HK-2 (cell line): ENCODE results near the gene MYLK4.

Source experiments
- DNase-seq: peaks from one replicate; pipeline ENCODE4 v3.0.0-alpha.2; 2018; ENCODE audit not compliant: unreplicated experiment

The MYLK4 gene

GRCh38 chr6:2750832-2751231 is at the start of gene MYLK4:
MYLK4 (minus strand) TSS chr6:2750922; CDS start chr6:2749294, 1,628 bp downstream.
- DNase-seq: no peak

DNA sequence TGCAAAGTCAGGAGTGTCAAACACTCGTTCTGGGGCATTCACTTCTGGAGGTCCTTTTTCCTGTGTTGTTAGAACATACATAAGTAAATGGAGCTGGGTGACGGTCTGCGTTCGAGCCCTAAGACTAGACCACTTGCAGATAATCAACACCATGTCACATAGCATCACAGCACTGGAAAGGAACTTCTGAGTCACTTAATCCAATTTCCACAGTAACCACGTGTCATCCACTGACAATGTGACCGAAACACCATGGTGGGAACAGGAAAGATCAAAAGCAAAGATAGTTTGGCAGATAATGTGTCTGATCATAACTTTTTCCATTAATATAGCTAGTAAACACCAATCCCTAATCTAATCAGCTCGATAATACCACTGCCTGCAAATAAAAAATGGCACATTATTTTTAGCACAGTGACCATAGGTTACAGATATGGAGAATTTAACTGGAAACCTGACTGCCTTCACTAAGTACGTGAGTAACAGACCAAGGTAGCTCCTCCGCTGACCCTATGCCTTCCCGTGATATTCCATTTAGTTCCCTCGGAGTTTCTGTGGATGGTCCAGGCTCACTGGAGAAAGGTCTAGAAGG is 49.3 kb upstream of the MYLK4 start:
- DNase-seq: no peak

DNA sequence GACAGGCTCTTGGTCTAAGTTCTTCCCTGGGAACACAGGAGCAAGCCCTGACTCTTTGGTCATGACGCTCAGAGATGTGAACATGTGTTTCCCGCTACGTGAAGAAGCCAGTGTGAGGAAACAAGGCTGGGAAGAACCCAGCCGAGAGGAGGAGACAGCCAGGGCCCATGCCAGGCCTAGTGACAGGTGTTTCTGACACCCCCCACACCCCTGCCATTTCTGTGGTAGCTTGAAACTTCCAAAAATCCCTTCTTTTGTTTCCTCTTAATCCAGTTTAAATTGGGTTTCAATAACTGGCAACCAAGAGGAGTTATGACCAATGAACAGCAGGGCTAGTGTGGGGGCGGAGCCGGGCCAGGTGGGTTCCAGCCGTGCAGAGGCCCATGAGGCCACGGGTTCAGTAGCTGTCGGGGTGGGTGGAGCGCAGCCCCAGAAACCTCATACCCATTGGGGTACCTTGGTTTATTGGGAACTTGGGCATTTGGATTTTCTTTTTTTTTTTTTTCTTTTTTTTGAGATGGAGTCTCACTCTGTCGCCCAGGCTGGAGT is 47.9 kb upstream of the MYLK4 start:
- no peak for DNase-seq

DNA sequence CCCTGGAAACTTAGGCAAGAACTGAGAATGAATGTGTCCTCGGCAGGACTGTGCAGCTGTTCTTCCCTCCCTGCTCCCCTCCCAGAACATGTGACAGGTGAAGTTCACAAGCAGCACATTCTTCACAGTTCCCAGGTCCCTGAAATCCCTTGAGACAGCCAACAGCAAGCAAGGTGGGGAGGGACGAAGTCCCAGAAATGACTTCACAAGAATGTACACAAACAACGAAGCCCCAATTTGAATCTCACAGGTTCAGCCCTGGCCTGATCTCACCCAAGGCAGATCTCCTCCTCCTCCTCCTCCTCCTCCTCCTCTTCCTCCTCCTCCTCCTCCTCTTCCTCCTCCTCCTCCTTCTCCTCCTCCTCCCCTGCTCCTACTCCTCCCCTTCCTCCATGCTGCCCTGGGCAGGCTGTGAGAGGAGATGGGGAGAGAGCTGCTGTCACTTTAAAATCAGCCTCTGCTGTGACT is 46.9 kb upstream of the MYLK4 start:
- no peak for DNase-seq

DNA sequence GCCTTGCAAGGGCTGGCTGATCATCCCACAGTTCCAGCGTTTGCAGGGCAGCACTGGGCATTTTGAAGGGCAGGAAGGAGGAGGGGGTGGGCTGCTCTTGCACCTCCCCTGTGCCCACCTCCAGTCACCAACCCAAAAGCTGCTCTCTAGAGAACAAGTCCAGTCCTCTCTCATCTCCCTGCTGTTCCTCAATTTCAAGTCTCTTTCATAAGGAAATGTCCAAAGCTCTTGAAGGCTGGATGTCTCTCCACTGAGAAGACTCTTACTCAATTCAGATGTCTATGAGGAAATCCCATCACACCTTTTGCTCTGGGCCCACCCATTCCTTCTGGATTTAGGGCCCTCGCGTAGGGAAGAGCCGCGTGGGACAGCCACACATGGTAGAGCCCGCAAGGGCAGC is 46.1 kb upstream of the MYLK4 start:
- DNase-seq: no peak

DNA sequence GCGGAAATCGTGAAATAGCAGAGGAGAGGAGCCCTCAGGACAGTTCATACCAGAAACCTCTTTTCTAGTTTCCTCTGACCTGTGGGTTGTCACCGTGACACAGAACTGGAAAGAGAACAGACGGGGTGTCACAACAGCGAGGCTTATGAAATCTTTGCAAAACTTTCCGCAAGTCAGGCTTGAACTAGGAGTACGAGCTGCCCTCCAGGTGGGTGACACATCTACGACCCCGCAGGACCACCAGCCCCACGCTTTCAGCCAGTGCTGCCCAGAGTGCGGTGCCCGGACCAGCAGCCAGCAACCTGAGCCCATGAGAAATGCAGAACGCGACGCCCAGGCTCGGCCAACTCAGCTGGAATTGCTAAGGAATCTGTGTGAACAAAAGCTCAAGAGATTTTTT is 45.2 kb upstream of the MYLK4 start:
- DNase-seq: no peak

DNA sequence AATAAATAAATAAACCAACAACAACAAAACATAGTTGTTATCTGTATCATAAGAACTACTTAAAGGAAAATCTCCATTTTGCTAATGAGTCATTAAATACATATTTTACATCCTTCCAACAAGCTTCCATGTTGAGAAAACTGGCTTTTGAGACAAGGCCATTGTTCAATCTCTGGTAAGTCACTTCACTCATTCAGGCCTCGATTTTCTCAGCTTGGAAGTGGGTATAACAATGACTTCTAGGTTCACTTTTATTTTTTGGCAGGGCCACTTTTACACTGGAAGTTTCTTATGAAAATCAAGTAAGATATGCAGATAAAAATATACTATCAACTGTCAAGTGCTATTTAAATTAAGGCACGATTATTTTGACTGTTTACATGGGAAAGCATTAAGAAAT is 44.4 kb upstream of the MYLK4 start:
- no peak for DNase-seq

DNA sequence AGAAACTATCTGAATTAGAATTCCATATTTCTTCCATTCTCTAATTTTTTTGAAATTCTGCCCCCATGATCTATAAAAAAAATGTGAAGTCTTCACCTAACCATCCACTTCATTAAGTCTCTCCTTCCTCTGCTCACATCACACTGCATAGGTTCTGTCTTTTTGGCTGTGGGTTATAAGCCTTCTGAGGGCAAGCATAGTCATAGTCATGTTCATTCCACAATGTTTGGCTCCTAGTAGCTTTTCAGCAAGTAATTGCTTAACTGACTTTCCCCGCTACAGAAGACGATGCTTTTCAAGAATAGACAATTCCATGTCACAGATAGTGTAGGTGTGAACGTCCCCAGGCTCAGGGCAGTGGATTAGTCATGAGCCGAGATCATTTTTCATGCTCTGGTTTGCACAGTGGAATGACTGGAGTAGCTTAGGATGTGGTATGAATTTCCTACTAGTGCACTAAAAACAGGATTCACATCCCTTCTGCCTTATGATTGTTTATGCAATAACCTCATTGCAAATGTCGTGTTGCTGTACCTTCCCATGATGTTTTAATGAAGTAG is 43.5 kb upstream of the MYLK4 start:
- no peak for DNase-seq

GRCh38 chr6:2793534-2794151 is 42.9 kb upstream of the MYLK4 start:
- no peak for DNase-seq

DNA sequence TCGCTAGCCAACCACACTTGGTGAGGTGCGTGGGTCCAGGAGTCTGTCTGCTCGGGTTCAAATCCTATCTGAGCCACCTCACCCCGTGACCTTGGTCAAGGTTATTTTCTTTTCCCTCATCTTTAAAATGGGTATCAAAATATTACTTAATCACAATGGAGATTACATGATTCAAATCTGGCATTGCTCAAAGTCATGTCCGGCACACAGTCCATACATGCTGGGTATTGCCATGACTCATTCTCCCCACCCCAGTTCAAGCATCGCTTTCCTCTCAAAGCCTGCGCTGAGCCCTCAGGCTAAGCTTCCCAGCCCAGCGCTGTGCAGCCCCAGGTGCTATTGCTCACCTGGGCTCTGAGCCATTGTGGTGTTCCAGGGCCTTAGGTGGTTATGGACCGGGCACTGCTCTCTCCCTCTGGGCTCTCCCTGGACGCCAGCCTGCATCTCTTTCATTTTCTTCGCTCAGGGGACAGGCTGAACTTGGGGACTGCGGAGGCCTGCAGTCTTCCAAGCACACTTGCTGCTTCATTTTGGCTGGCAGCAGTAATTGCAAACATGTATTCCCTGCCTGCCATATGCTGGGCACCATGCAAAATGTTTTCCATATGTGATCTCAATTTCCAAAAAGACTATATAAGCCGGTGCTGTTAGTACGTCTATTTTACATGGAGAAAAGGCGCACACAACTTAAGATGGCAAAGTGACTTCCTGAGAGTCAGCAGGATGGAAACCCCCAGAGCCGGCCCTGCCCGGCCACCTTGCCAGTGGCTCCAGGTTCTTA is 41.8 kb upstream of the MYLK4 start:
- no peak for DNase-seq

DNA sequence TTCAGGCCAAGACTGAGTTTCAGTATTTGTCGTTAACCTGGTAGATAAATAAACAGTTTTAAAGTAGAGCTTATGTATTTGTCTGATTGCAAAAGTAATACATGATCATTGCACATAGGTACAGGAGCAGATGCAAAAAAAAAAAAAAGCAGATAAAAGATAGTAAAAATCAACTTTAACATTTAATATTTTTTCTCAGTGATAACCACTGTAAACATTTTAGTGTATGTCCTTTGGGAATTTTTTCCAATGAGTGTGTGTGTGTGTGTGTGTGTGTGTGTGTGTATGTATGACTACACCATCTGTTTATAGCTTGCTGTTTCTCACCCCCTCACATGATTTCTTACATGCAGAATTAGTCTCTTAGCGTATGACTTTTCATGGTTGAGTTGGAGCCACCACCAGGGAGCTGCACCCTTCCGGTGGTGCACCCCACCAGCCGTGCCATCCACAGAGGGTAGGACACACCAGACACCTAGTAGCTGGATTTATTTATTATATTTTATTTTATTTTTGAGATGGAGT is 40.8 kb upstream of the MYLK4 start:
- DNase-seq: no peak

DNA sequence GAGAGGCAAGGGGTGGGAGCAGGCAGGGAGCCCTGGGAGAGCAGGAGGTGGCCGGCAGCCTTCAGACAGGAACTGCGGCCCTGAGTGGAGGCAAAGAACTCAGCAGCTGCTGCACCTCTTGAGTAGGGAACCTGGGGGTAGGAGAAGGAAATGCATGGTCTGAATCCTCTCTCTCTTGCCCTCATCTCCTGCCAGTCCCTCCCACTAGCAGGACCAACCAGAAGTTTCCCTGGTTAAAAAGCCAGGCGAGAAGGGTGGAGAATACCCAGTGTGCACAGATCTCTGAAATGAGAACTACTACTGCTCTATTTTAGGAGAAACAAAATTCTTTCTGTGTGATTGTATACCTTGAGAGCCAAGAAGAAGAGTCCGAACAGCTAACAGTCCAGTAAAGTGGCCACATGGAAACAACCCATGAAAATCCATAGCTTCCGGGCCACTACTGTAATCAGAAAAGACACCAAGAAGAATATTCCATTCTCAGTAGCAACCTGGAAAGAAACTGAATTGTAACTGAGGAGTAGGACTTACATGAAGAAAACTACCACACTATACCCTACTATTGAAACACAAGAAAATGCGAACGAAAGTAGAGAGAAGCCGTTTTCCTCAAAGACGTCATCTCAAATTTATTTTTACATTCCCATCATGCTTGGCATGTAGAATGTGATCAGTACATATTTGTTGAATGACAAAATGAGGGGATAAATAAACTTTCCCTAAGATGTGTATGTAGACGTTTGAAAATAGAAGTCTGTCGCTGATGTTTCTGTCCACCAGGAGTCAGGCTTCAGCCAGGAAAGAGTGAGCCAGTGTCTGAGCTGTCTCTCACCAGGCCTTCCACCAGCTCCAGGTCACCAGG is 40.1 kb upstream of the MYLK4 start:
- DNase-seq: peak; percentile 45

DNA sequence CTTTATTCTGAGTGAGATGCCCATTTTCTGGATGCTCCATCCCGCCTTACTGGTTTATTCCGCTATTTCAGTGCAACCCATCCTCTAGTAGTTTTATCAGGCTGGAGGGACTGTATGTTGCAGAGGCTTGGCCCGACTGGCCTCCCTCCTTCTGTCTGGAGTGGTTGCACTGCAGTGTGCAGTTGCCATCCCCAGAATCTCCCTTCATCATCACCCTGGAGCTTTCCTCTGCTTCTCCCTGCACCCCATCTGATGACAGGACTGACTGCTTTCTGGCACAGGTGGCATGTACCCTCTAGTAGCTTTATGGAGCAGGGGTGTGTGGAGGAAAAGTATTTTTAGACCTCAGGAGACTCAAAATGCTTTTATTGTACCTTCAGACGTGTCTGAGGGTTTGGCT is 35.5 kb upstream of the MYLK4 start:
- no peak for DNase-seq

- no peak for DNase-seq
Observed at GRCh38 chr6:2784930-2785329, 34.2 kb upstream of the MYLK4 start.

- DNase-seq: no peak
Observed at GRCh38 chr6:2784061-2784460, 33.3 kb upstream of the MYLK4 start.

DNA sequence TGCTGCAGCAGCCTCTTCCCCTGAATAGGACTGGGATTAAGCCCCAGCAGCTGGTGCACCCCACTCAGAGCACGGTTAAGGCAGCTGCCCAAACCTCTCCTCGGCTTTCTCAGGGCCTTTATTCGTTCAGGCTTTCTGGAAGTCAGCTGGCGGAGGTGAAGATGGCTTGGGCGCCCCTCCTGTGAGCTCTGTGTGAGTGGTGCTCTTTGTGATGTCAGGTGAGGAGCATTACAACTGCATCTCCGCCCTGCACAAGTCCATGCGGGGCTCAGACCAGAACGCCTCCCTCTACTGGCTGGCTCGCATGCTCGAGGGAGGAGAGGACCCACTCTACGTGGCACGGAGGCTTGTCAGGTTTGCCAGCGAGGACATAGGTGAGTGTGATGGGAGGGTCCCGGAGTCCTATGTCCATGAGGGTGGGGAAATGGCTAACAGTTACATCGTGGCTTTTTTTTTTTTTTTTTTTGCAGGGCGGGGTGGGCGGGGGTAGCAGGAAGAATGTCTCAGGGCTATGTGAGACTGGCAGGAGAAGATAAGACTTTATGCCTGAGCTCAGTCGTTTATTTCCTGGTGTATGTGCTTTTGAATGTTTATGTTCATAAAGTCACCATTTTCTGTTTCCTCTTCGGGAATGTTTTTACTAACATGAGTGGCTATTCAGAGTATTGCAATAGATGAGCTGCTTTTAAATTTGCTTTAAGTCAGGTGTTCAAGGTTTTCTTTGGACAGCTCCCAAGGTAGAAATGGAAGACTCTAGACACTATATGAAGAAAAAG is 32.7 kb upstream of the MYLK4 start:
- no peak for DNase-seq

- DNase-seq: no peak
Observed at GRCh38 chr6:2782825-2783187, 32.1 kb upstream of the MYLK4 start.

GRCh38 chr6:2782356-2782708 is 31.6 kb upstream of the MYLK4 start:
- no peak for DNase-seq

- DNase-seq: no peak
Observed at GRCh38 chr6:2781685-2782355, 31.1 kb upstream of the MYLK4 start.

GRCh38 chr6:2780102-2780737 is 29.5 kb upstream of the MYLK4 start:
- no peak for DNase-seq
